Omental fat pad (tissue), 4 donors: ENCODE results near the gene TBL1Y. TPM values are rescaled to one million over a fixed set of nuclear protein-coding genes. Genes with fewer than 3 reads are reported as not detected.

ENCODE experiments used
- ATAC-seq: fragments of 150-250 bp; one replicate; pipeline ENCODE4 v1.9.1; 2016; ENCODE audit warnings: mild to moderate bottlenecking, moderate library complexity; ENCODE audit not compliant: low FRiP score
- DNase-seq: peaks from one replicate; pipeline ENCODE4 v3.0.0-alpha.2; 2019; ENCODE audit warnings: low spot score
- total RNA-seq, 4 donors: library from RNA; depleted of rRNA; stranded (reverse); fragments of >200 nt; gene quantifications; one replicate each; pipeline ENCODE4 v1.1.0, GENCODE V29; 2016
- TF ChIP-seq, protein P1 (sequence below), 3 donors: fragments of 450-650 bp; IDR thresholded peaks; one replicate each; pipeline ENCODE4 v1.5.1; 2016 to 2017; ENCODE audit warnings: antibody characterized with exemption in 3 of 3, mild to moderate bottlenecking in 3 of 3, moderate library complexity in 2 of 3

The TBL1Y gene
- total RNA-seq, 4 donors from 2014 or later, result 0.96 to 1.6 TPM; not detected in 2

DNA sequence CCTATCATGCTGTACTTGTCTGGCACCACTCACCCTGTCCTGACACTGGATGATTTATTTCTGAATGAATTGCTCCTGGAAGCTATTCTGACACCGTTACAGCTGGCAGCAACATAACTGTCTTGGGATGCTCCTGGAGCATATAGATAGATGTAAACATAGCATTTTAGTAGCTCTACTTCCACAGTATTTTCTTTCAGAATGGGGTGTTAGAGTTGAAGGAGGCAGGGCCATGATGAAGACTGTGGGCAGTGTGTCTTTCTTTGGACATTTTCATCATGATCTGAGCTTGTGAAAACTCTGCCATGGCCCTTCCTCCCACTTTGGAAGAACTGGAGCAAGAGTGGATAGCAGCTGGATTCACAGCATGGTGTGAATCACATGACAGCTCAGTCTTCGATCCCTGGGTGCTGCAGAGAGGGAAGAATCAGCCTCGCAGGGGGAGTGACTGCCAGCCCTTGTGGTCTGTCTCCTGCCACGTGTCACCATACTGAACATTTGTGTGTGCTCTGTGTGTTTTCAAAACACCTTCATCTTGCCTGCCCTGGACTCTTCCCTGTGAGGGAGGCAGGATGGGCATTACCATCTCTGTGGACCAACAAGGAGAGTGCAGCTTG, 61.9 kb downstream of the TBL1Y start:
- no peak for ATAC-seq
- DNase-seq, result no peak
- TF ChIP-seq, protein P1, sequence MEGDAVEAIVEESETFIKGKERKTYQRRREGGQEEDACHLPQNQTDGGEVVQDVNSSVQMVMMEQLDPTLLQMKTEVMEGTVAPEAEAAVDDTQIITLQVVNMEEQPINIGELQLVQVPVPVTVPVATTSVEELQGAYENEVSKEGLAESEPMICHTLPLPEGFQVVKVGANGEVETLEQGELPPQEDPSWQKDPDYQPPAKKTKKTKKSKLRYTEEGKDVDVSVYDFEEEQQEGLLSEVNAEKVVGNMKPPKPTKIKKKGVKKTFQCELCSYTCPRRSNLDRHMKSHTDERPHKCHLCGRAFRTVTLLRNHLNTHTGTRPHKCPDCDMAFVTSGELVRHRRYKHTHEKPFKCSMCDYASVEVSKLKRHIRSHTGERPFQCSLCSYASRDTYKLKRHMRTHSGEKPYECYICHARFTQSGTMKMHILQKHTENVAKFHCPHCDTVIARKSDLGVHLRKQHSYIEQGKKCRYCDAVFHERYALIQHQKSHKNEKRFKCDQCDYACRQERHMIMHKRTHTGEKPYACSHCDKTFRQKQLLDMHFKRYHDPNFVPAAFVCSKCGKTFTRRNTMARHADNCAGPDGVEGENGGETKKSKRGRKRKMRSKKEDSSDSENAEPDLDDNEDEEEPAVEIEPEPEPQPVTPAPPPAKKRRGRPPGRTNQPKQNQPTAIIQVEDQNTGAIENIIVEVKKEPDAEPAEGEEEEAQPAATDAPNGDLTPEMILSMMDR (IDR thresholded peaks at IDR 0.05), result no peak

DNA sequence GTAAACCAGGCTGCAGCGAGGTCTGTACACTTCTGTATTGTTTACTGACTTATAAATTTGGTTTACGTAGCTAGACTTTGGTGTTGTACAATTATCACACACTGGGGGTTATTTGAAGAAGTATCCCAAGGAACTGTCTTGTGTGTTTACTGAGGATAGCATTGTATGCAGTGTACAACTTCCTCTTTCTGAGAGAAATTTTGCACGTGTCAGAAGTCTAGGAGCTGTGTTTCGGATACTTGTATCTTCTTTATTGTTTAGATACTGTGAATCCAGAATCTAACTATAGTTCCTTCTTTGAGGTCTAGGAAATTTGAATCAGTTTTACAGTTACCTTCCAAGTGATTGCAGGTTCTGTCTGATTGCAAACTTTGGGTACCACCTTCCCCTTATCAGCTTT, 64.5 kb downstream of the TBL1Y start:
- DNase-seq, result no peak
- TF ChIP-seq, protein P1 (IDR thresholded peaks at IDR 0.05), result no peak
- ATAC-seq, result no peak

DNA sequence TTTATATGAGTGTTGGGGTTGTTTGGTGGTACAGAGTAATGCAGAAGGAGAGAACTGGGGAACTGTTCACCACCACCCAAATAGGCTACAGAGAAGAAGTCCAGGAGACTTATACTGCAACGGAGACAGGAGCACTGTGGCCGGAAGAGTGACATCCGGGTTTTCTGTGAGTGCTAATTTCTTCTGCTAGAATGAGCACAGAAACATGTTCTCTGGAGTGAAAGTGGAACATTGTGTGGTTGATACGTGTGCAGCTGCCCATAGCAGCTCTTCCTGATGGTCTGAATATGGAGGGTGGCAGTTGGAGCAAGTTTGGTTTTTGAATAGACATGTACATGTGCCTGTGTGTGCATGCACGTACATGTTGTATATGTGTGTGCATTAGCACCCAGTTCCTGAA, 67.3 kb downstream of the TBL1Y start:
- DNase-seq, result no peak
- no peak for ATAC-seq
- TF ChIP-seq, protein P1 (IDR thresholded peaks at IDR 0.05), result no peak

DNA sequence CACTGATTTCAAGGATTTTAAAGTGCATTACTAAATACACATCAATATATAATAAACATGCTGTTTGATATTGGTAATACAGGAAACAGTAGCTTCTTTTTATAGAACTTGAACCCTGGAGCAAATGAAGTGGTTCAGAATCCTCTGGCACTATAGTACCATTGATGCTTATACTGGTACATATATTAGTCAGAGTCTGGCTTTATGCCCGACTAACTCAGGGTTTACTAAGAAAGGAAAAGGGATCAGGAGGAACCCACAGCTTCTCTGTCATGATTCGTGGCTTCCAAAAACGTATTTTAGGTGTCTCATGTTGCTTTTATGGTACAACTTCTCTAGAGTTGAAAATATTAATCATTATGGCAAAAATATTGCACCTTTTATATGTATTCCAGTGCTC, 72.7 kb downstream of the TBL1Y start:
- ATAC-seq, result no peak
- TF ChIP-seq, protein P1 (IDR thresholded peaks at IDR 0.05), result no peak
- DNase-seq, result no peak

DNA sequence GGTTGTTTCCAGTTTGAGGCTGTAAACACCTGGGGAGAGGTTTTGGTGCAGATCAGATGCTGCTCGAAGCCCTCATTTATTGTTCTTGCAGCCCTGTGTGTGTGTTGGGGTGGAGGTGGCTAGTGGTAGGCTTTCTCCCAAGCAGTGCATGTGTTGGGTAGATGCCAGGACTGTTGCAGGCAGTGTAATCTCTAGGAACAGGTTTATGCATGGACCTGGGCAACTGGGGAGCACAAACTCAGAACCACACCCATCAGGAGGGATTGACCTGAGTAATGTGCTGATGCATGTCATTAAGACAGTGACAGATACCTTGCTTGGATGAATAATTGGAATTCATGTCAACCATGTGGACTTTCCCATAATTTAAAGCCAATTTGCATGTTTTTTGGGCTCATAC, 77.3 kb downstream of the TBL1Y start:
- no peak for ATAC-seq
- no peak for DNase-seq
- TF ChIP-seq, protein P1 (IDR thresholded peaks at IDR 0.05), result no peak

DNA sequence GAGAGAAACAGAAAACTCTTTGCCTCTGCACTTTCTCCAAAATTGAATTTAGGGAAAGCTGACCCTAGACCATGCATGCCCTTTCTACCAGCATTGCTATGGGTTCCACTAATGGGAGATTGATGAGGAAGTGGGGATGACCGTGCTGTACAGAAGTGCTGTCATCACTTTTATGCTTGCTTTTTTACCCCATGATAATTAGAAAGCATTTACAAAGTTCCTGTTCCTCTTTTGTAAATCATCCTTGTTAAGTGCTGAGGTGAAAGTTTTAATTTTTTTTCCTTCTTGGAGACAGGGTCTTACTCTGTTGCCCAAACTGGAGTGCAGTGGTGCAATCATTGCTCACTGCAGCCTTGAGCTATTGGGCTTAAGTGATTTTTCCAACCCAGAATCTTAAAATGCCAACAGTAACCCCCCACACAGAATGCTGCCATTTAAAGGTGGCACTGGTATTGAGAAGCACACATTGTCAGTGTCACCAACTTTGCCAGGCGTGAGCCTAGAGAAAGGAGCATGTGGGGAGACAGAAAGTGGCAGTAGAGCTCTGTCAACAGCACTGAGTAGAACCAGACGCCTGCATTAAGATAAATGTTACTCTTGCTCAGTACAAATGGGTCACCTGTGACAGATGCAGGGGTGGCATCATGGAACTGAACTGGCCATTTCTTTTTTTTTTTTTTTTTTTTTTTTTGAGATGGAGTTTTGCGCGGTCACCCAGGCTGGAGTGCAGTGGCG, 79.6 kb downstream of the TBL1Y start:
- DNase-seq (no peak), ATAC-seq (no peak)
- TF ChIP-seq, protein P1 (IDR thresholded peaks at IDR 0.05), result no peak

DNA sequence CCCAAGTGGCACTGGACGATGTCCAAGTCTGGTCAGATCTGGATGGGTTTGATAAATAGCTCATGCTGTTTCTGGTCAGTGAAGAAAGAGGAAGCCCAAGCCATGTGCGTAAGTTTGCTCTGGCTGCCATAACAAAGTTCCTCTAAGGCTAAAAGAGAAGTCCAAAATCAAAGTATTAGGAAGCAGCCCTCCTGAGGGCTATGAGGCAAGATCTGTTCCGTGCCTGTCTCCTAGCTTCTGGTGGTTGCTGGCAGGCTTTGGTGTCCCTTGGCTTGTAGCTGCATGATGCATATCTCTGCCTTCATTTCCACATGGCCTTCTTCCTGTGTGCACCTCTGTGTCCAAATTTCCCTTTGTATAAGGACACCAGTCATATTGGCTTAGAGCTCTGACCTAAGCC, 81.5 kb downstream of the TBL1Y start:
- no peak for DNase-seq
- TF ChIP-seq, protein P1 (IDR thresholded peaks at IDR 0.05), result no peak
- no peak for ATAC-seq
